Measurements from ENCODE around the gene HSPA4L. TPM values are rescaled to one million over a fixed set of nuclear protein-coding genes. Genes with fewer than 3 reads are reported as not detected.

Gene HSPA4L
- total and polyA plus RNA-seq, 3 donors from 2014 or later: 53.1 to 151 (median 132) TPM

- Histone ChIP-seq H3K27ac (no peak overlapping the region), H3K9me3 (no peaks in the 10 kb centered on the region), H3K27me3 (no peaks in the 10 kb centered on the region), H3K4me3 (no peak overlapping the region), H3K4me1 (no peaks in the 10 kb centered on the region), H3K36me3 (ENCODE audit: low read depth, missing control alignments) (no peaks in the 10 kb centered on the region)
- DNase-seq: no peak
- intact Hi-C loops (cut with DNase I; ENCODE audit: low total_unique reads): no loop called here
- TF ChIP-seq, protein P1, sequence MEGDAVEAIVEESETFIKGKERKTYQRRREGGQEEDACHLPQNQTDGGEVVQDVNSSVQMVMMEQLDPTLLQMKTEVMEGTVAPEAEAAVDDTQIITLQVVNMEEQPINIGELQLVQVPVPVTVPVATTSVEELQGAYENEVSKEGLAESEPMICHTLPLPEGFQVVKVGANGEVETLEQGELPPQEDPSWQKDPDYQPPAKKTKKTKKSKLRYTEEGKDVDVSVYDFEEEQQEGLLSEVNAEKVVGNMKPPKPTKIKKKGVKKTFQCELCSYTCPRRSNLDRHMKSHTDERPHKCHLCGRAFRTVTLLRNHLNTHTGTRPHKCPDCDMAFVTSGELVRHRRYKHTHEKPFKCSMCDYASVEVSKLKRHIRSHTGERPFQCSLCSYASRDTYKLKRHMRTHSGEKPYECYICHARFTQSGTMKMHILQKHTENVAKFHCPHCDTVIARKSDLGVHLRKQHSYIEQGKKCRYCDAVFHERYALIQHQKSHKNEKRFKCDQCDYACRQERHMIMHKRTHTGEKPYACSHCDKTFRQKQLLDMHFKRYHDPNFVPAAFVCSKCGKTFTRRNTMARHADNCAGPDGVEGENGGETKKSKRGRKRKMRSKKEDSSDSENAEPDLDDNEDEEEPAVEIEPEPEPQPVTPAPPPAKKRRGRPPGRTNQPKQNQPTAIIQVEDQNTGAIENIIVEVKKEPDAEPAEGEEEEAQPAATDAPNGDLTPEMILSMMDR (IDR thresholded peaks at IDR 0.05): no peak
- no peak for TF ChIP-seq POLR2A (IDR thresholded peaks at IDR 0.05)
These were observed 74.2 kb downstream of the HSPA4L start for GRCh38 chr4:127856196-127856812.

DNA sequence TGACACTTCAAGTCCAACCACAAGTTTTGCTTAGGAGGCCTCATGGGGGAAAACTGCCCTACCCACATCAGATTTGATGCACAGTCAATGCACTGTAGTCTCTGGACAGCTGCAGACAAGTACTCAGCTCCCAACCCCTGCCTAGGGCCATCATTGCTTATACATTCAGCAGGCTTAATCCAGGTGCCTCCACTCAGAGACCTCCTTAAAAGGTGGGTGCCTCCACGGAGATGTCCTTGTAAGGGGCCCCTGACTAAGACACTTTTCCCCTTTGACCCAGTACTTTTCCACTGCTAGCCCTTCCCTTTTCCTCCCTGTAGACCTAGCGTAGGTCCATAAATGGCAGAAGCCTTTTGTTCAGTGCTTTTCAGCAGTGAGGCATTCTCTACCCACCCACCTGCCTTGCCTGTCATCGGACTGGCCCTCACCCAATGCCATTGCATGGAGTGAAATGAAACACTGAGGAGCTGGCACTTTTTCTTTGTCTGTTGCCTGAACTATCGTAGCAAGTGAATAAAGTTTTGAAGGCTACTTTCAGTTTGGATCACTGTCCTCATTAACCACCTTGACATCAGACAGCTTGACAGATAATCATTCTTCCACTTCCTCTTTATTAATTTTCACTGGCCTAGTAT lies 74.8 kb downstream of the HSPA4L start:
- H3K36me3 ChIP-seq (ENCODE audit: low read depth, missing control alignments): no peaks in the 10 kb centered on the region
- H3K9me3 ChIP-seq: no peaks in the 10 kb centered on the region
- H3K4me3 ChIP-seq: no peak overlapping the region
- no peaks in the 10 kb centered on the region for H3K4me1 ChIP-seq
- 93 to 94% methylated on average over 4 of the region's 4 CpGs for WGBS, 2 donors
- intact Hi-C loops (cut with DNase I; ENCODE audit: low total_unique reads): no loop called here
- DNase-seq: no peak
- no peaks in the 10 kb centered on the region for H3K27me3 ChIP-seq
- H3K27ac ChIP-seq: no peak overlapping the region
- TF ChIP-seq, protein P1 (IDR thresholded peaks at IDR 0.05): no peak
- TF ChIP-seq POLR2A (IDR thresholded peaks at IDR 0.05): no peak

GRCh38 chr4:127857641-127858040 lies 75.5 kb downstream of the HSPA4L start:
- no peak for TF ChIP-seq POLR2A (IDR thresholded peaks at IDR 0.05)
- TF ChIP-seq, protein P1 (IDR thresholded peaks at IDR 0.05): no peak
- Histone ChIP-seq H3K4me3 (no peak overlapping the region), H3K27me3 (no peaks in the 10 kb centered on the region), H3K36me3 (ENCODE audit: low read depth, missing control alignments) (no peaks in the 10 kb centered on the region), H3K9me3 (no peaks in the 10 kb centered on the region), H3K4me1 (no peaks in the 10 kb centered on the region), H3K27ac (no peak overlapping the region)
- WGBS, 2 donors: 90 to 94% methylated on average over 1 of the region's 1 CpG
- no peak for DNase-seq
- intact Hi-C loops (cut with DNase I; ENCODE audit: low total_unique reads): no loop called here

- Histone ChIP-seq H3K4me3 (no peak overlapping the region), H3K27me3 (no peaks in the 10 kb centered on the region), H3K36me3 (ENCODE audit: low read depth, missing control alignments) (no peaks in the 10 kb centered on the region), H3K27ac (no peak overlapping the region), H3K9me3 (no peaks in the 10 kb centered on the region), H3K4me1 (no peaks in the 10 kb centered on the region)
- no peak for DNase-seq
- intact Hi-C loops (cut with DNase I; ENCODE audit: low total_unique reads): no loop called here
- no peak for TF ChIP-seq POLR2A (IDR thresholded peaks at IDR 0.05)
- TF ChIP-seq, protein P1 (IDR thresholded peaks at IDR 0.05): no peak
- 96 to 98% methylated on average over 2 of the region's 2 CpGs for WGBS, 2 donors
These were observed 86.1 kb downstream of the HSPA4L start for GRCh38 chr4:127868196-127868595.

DNA sequence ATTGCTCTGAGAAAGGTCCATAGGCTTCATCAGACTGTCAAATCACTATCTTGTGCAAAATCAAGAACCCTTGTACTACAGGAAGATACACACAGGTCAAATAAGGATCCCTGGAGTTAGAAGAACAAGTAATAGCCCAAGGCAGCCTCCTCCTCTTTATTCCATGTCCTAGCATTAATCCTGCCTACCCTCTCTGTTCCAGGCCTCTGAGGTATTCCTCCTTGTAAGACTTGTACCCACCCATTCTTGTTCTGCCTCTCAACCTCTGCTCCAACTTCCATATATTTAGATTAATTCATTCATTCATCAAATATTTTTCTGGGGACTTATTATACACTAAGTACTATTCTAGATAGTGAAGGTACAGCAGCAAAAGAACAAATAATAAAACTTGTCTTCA lies 88.2 kb downstream of the HSPA4L start:
- DNase-seq: no peak
- no peaks in the 10 kb centered on the region for H3K4me1 ChIP-seq
- H3K36me3 ChIP-seq (ENCODE audit: low read depth, missing control alignments): no peaks in the 10 kb centered on the region
- H3K27ac ChIP-seq: no peak overlapping the region
- no peak overlapping the region for H3K4me3 ChIP-seq
- no peaks in the 10 kb centered on the region for H3K9me3 ChIP-seq
- intact Hi-C loops (cut with DNase I; ENCODE audit: low total_unique reads): no loop called here
- no peaks in the 10 kb centered on the region for H3K27me3 ChIP-seq
- TF ChIP-seq, protein P1 (IDR thresholded peaks at IDR 0.05): no peak
- TF ChIP-seq POLR2A (IDR thresholded peaks at IDR 0.05): no peak
